Stimulated activated CD4-positive, alpha-beta T cell treated with anti-CD3 and anti-CD28 coated beads, TNF-alpha, amount 100 ng/mL, for 4 hours (primary cell): ENCODE measurements around the gene FBRS.
"Not testable (repeated sequence)": the region's sequence is repeated elsewhere in the genome, so short reads cannot be mapped to it uniquely, and the experiment has no call there.

Experiments
- DNase-seq, 3 experiments: peaks; one replicate each; pipeline ENCODE4 v3.0.0-alpha.2; 2020; ENCODE audit warnings: low read depth in 3 of 3

The FBRS gene

DNA sequence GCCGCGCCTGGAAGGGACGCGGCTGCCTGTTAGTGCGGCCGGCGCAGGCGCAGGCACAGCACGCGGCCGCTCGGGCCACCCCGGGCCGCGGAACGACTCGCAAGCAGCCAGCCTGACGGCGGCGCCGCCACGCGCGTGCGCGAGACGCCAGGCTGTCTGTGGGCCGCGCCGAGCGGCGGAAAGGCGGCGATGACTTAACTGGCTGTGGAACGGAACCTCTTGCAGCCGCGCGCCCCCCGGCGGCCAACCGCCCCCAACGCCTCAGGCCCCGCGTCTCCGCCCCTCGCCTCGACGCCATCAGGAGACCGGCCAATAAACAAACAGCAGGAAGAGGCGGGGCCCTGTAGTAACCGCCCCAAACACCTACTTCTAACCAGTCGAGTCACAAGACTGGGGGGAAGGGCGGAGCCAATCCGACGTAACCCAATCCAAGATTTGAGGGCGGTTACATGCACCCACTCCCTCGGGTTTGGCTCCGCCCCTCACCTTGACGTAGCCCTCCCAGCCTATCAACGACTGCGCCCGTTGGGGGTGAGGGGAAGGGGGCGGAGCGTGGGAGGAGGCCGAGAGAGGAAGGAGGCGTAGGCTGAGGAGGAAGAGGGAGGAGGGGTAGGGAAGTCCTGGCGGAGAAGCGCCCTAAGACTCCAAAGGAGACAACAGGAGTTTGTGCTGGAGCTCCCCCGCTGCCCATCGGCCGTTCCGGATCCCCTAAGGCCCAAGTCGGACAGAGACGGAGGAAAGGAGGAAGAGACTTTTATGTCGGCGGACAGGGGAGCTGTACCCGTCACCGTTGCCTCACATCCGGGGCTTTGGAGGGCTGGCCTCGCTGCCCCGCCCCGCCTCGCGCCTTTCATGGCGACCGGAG lies at the start of gene FBRS:
FBRS (plus strand) TSS at position 566 of the 865 bp plus-strand sequence. CDS start 1,088 bp downstream, outside the sequence.
- peak; percentile 100 for DNase-seq

DNA sequence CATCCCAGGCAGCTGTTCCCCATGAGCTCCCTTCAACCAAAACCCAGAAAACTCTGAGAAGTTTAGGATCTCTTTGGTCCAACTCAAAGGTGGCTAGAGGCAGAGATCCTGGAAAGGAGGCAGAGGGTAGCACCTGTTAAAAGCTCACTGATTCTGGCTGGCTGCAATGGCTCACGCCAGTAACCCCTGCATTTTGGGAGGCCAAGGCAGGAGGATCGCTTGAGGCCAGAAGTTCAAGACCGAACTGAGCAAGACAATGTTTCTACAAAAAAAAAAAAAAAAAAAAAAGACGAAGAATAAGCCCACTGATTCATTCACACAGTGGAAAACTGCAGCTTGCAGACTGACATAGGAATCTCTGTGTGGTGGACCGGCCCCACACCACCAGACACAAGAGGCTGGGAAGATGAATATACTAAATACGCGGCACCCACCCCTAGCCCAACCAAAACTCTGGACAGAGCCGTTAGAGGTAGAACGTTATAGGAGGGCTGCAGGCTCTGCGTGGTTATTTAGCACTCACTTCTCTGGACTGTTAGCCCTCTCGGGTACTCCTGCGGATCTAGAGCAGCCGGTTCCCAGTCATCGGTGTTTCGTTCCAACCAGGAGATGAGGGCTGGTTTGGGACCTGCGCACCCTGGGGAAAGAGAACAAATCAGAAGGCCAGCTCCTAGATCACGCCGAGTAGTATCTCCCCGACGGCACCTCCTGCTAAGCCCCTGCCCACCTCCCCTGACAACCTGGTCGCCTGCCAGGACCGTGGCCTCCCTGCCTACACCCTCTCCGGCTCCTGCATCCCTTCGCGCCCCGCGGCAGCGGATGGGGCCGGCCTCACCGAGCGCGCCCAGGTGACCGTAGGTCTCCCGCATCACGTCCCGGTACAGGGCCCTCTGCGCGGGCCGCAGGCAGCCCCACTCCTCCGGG lies 49.0 kb upstream of the FBRS start:
- DNase-seq = peak in 1 of 3 experiments; percentile 21

DNA sequence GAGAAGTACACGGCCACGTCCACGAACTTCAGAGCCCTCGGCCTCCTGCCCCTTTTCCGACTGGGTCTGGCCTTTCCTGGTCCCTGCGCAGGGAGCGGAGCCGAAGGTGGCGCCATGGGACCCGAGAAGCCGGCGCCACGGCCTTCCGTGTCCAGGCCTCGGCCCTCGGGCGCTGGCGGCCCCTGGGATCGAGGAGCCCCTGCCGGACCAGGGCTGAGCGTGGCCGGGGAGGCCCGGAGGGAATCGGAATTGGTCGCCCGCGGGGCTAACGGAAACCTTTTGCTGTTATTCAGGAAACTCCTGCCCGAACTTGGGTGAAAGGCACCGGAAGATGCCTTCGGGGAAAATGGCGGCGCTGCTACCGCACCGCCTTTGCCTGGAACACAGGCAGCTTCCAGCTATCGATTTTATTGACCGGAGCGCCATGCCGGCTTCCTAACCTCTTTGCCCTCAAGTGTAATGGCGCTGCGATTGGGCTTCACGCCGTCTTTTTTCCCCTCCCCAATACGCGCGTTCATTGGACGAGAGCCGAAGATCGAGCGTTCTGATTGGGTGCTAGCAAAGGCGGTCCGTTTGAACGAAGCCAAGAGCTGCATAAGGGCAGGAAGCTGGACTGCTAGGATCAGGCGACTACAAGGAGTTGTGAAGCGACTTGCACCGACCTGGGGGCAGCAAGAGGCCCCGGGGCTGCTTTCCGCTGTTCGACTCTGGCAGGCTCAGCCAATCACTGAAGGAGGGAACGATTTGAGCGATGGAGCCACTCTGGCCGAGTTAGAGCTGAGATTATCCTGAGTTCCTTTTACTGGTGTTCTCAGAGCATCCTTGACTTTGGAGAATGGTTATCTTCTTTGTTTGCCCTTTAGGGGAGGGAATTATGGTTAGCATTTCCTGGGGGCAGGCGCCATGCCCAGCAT lies 48.0 kb upstream of the FBRS start, which contains the start of gene ZNF689:
ZNF689 (minus strand) TSS at position 464 of the 914 bp plus-strand sequence; CDS start at position 116, 348 bp downstream.
- peak; percentile 84 to 91 (median 90) for DNase-seq

DNA sequence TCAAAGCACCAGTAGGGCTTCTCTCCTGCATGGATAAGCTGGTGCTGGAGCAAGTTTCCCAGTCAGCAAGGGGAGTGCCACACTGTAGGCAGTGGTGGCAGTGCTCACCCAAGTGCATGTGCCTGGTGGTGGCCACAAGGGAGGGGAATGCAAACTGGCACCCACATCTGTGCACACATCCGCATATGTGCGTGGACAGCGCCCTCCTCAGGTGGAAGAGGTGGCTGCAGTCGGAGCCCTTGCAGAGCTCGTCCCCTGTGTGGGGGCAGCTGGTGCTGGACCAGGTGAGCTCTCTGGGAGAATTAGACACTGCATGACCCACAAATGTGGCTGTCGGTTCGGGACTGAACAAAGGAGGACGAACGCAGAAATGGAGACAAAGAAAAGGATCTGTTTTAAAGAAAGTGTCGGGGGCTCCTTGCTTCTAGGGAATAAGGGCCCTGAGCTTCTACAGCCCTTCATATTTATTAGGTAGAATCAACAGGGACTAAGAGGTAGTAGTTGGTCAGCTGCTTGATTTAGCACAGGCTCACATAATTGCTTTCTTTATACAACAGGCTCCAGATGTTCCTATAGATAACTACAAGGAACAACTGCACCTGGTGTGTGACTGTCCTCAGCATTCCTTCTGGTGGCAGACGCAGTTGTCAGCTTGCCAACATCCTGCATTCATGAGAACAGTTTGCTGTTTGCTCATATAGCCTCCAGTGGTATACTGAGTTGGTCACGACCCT lies 42.7 kb upstream of the FBRS start:
- peak; percentile 30 to 33 (median 31) for DNase-seq

DNA sequence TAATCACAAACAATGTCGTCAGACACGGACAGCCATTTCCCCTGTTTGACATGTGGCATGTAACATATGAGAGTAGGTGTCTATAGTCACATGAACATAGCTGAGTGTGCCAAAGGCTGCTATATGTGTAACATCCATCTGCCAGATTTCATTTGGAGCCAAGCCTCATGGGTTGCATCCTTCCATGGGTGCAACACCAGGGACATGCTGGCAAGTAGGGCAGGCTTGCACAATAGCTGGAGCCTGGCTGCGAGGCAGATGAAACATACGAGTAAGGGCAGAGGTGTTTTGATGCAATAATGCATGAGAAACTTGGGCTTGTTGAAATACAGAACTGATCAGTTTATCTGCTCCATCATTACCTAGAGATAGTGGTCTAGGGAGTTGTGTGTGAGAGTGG lies 39.0 kb upstream of the FBRS start:
- DNase-seq = no peak

DNA sequence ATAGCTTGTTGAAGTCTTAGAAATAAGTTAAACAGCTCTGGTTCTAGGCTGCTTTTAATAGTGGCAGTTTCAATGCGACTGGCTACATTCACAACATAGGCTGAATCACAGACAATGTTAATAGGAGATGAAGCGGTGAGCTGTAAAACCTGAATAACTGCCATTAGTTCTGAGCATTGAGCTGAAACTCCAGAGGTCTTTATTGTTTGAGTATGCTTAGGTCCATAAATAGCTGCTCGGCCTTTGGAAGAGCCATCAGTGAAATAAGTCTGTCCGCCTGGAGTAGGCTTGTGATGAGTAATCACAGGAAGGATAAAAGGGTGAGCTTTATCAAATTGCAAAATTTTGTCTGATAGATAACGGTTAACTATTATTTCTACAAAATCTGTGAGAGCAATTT lies 38.6 kb upstream of the FBRS start:
- no peak for DNase-seq

DNA sequence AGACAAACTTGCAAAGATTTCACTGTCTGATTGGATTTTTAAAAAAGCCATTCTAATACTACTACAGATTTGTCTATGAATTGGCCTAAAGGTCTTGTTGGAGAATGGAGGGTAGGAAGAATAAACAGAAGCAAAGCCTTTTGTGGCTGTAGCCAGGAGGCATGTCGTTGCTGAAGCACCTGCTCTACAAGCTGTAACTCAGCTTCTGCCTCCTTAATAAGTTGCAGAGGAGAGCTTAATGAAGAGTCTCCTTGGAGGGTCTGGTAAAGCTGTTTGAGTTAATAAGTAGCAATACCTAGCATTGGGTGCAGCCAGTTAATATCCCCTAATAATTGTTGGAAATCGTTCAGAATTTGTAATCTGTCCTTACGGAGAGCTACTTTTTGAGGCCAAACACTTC lies 38.1 kb upstream of the FBRS start:
- DNase-seq = no peak

DNA sequence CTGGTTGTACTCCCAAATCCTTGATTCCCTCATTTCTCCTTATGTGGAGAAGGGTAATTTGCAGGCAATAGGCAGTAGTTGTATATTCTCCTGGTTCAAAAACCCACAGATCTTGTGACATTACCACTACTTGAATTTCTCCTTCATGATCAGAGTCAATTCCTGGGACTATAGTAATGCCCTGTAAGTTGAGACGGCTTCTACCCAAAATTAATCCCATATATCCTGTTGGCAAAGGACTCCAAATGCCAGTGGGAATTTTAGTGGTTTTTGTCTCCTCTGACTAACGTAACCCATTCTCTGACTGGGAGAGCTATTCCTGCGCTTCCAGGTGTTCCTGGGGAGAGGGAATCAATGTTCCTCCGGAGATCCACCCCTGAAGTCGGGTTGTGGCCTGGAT lies 36.5 kb upstream of the FBRS start:
- no peak for DNase-seq

DNA sequence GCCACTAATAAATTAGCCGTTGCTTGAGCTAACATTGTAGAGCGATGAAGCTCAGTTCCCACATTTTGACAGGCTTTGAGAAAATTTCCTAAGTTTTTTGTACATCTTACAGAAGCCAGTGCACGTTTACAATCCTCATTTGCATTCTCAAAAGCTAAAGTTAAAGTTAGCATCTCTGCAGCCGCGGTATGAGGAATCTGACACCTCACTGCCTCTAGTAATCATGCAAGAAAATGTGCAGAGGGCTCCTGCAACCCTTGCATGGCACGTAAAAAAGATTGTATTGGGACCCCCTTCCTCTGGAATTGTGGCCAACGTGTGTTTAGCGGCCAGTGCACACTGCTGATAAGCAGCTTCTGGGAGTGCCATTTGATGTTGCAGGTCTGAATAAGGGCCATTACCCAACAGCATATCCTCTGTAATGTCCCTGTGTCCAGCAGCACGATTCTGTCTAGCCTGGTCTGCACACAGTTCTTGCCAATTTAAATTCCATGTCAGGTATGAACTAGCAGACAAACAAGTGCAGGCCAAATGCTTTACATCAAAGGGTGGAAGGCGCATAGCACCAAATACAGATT lies 35.7 kb upstream of the FBRS start:
- DNase-seq = no peak

DNA sequence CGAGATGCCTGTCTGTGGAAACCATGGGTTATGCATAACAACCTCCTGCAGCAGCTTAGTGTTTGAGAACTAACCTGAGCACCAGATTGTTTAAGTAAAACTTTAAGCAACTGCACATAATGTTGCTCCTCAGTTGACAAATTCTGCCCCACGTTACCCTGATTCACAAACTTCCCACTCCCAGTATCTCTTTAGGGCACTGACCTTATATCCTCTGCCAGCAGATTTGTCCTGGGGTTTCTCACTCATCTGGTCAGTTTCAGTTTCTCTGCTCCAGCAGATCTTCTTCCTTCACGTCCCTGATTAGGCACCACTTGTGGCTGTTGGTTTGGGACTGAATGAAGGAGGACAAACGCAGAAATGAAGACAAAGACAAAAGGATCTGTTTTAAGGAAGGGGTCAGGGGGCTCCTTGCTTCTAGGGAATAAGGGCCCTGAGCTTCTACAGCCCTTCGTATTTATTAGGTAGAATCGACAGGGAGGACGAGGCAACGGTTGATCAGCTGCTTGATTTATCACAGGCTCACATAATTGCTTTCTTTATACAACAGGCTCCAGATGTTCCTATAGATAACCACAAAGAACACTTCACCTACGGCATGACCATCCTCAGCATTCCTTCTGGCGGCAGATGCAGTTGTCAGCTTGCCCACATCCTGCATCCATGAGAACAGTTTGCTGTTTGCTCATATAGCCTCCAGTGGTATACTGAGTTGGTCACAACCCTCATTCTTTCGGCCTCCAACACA lies 34.5 kb upstream of the FBRS start:
- no peak for DNase-seq

DNA sequence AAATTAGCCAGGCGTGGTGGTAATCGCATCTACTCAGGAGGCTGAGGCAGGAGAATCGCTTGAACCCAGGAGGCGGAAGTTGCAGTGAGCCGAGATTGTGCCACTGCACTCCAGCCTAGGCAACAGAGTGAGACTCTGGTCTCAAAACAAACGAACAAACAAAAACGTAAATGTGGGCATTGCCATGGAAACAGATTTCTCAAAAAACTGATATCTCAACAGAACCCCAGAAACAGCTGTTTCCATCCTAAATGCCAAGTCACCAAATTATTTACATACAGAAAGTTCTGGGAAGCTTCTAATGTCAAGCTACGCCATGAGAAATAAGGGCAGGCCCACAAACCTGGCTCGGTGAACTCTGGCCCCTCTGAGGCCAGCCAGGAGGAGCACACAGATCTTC lies 32.0 kb upstream of the FBRS start:
- no peak for DNase-seq

DNA sequence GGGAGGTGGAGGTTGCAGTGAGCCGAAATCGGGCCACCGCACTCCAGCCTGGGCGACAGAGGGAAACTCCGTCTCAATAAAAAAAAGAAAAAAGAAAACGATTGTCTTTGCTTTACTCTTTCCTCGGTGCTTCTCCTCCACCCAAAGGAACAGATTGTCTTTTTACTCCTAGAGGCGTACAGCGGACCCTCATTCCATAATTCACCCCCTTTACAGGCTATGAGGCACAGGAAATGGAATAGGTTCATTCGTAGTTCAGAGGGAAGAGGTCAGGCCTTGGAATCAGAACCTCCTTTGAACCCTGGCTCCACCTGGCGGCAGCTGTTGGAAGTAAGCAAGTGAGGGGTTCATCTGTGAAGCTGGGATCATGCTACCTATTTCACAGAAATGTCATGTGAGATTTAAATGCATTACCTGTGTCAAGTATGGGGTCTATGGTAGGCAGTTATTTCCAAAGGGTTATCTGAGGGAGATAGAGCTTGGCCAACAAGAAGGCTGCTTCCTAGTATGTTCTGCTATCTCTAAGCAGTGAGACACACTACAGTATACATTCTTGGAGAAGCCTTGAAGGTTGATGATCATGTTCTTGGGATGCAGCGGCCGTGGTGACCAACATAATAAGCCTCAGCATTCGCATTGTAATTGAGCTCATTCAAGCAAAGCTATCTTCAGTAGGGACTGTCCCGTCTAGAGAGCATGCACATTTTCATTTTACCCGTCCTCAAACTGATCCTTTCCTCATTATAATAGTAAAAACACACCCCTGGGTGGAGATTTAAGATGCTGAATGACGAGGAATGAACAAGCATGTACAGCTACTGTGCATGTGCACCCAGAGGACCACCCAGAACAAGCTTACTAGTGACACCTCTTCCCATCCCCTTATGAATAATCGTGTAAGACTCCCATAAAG lies 29.3 kb upstream of the FBRS start:
- DNase-seq = peak; percentile 78 to 88 (median 81)

DNA sequence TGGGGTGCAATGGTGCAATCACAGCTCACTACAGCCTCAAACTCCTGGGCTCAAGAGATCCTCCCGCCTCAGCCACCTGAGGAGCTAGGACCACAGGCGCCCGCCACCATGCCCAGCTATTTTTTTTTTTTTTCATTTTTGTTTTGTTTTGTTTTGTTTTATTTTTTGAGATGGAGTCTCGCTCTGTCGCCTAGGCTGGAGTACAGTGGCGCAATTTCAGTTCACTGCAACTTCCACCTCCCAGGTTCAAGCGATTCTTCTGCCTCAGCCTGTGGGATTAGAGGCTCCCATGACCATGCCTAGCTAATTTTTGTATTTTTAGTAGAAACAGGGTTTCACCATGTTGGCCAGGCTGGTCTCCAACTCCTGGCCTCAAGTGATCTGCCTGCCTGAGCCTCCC lies 25.8 kb upstream of the FBRS start:
- not testable (repeated sequence) for DNase-seq

DNA sequence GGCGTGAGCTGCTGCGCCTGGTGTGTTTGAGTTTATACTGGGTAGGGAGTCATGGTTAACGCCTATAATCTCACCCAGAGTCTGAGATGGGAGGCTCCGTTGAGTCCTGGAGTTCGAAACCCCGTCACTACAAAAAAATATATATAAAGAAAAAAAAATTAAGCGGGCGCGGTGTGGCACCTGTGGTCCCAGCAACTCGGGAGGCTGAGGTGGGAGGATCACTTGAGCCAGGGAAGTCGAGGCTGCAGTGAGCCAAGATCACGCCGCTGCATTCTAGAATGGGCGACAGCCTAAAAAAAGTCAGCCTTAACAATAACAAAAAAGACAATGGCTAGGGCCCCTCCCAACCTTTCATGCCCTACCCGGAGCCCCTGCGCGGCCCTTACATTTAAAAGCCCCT lies 24.7 kb upstream of the FBRS start:
- no peak for DNase-seq

DNA sequence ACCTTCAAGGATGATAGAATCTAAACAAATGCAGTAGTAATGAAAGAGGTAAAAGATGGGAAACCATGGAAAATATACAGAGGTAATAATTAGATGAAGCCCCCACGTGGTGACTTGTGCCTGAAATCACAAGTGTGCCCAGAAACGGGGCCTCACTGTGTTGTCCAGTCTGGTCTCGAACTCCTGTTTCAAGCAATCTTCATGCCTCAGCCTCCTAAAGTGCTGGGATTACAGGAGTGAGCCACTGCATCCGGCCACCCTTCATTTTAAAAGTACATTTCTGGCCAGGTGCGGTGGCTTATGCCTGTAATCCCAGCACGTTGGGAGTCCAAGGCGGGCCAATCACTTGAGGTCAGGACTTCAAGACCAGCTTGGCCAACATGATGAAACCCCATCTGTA lies 21.6 kb upstream of the FBRS start:
- no peak for DNase-seq

DNA sequence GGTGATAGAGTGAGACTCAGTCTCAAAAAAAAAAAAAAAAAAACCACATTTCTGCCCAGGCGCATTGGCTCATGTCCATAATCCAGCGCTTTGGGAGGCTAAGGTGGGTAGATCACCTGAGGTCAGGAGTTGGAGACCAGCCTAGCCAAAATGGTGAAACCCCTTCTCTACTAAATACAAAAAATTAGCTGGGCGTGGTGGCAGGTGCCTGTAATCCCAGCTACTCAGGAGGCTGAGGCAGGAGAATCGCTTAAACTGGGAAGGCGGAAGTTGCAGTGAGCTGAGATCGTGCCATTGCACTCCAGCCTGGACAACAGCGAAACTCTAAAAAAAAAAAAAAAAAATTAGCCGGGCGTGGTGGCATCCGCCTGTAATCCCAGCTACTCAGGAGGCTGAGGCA lies 21.1 kb upstream of the FBRS start:
- DNase-seq = not testable (repeated sequence)

DNA sequence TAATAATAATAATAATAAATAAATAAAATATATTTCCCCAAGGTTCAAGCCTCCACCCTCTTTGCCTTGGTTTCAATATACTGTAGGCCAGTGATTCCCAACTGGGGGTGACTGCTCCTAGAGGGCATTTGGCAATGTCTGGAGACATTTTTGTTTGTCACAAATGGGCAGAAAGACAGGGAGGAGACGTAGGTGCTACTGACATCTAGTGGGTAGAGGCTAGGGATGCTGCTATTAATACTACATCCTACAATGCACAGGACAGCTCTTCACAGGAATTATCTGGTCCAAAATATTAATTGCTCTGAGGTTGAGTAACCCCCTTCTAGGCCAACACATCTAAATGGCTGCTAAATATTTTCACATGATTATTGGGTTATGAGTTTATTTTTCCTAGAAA lies 20.3 kb upstream of the FBRS start:
- DNase-seq = no peak

DNA sequence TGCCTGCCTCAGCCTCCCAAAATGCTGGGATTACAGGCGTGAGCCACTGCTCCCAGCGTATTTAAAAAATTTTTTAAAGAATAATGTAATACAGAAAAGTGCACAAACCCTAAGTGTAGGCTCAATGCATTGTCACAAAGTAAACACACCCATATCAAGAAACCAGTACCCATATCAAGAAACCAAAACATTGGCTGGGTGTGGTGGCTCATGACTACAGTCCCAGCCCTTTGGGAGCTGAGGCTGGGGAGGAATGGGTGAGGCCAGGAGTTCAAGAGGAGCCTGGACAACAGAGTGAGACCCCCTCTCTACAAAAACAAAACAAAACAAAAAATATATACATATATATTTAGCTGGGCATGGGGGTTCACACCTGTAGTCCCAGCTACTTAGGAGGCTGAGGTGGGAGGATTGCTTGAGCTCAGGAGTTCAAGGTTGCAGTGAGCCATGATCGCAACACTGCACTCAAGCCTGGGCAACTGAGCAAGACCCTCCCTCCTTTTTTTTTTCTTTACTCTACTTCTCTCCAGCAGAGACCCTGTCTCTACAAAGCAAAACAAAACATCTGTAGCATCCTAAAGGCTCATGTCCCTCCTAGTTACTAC lies 16.8 kb upstream of the FBRS start:
- DNase-seq = no peak
